ENCODE measurements around the gene PCDHB8. TPM values are rescaled to one million over a fixed set of nuclear protein-coding genes. Genes with fewer than 3 reads are reported as not detected.
"Not testable (repeated sequence)": the region's sequence is repeated elsewhere in the genome, so short reads cannot be mapped to it uniquely, and the experiment has no call there.

Gene PCDHB8
- total RNA-seq, 1 donor from 2014 or later: 1.7 TPM

- DNase-seq (ENCODE audit: low spot score): no peak
- H3K27me3 Mint-ChIP-seq (ENCODE audit: low read depth): no peaks in the 10 kb centered on the region
- no peaks in the 10 kb centered on the region for H3K4me1 Mint-ChIP-seq (ENCODE audit: low read depth)
- H3K36me3 Mint-ChIP-seq (ENCODE audit: low read depth): peaks cover 33% of the 10 kb centered on the region
- TF ChIP-seq CTCF (IDR thresholded peaks at IDR 0.05): peak; percentile 77
- peak within 1 kb of the TSS; percentile 79 for H3K27ac Mint-ChIP-seq (ENCODE audit: unreplicated experiment)
- peaks cover 48% of the 10 kb centered on the region for H3K9me3 Mint-ChIP-seq (ENCODE audit: low read depth)
- H3K4me3 Mint-ChIP-seq (ENCODE audit: unreplicated experiment): peak within 1 kb of the TSS; percentile 73
Measured at GRCh38 chr5:141182248-141182647, 4.7 kb downstream of the PCDHB8 start, which contains the start of gene PCDHB16. Gene PCDHB16 (plus strand): TSS chr5:141182387. CDS start chr5:141182560, 173 bp downstream.

GRCh38 chr5:141184117-141184855 is 6.7 kb downstream of the PCDHB8 start:
- H3K36me3 Mint-ChIP-seq (ENCODE audit: low read depth): peaks cover 40% of the 10 kb centered on the region
- not testable (repeated sequence) for H3K27me3 Mint-ChIP-seq (ENCODE audit: low read depth); H3K4me3 Mint-ChIP-seq (ENCODE audit: unreplicated experiment); H3K27ac Mint-ChIP-seq (ENCODE audit: unreplicated experiment); H3K4me1 Mint-ChIP-seq (ENCODE audit: low read depth); DNase-seq (ENCODE audit: low spot score)
- H3K9me3 Mint-ChIP-seq (ENCODE audit: low read depth): peaks cover 58% of the 10 kb centered on the region

GRCh38 chr5:141186897-141187512 is 9.4 kb downstream of the PCDHB8 start, which contains the start of gene PCDHB9:
Gene PCDHB9 (plus strand): TSS chr5:141187161. CDS start chr5:141187319, 158 bp downstream.
- no peak for DNase-seq (ENCODE audit: low spot score)

GRCh38 chr5:141188682-141189081 is 11.1 kb downstream of the PCDHB8 start:
- peaks cover 34% of the 10 kb centered on the region for H3K36me3 Mint-ChIP-seq (ENCODE audit: low read depth)
- not testable (repeated sequence) for H3K4me3 Mint-ChIP-seq (ENCODE audit: unreplicated experiment); DNase-seq (ENCODE audit: low spot score); H3K4me1 Mint-ChIP-seq (ENCODE audit: low read depth); H3K27me3 Mint-ChIP-seq (ENCODE audit: low read depth); H3K27ac Mint-ChIP-seq (ENCODE audit: unreplicated experiment)
- H3K9me3 Mint-ChIP-seq (ENCODE audit: low read depth): peaks cover 53% of the 10 kb centered on the region

More at GRCh38 chr5:141186897-141187512, 9.4 kb downstream of the PCDHB8 start, which contains the start of gene PCDHB9:
- Mint-ChIP-seq H3K27ac (ENCODE audit: unreplicated experiment) (no peak within 1 kb of the TSS), H3K4me3 (ENCODE audit: unreplicated experiment) (peak within 1 kb of the TSS; percentile 44), H3K4me1 (ENCODE audit: low read depth) (no peaks in the 10 kb centered on the region), H3K36me3 (ENCODE audit: low read depth) (peaks cover 43% of the 10 kb centered on the region), H3K27me3 (ENCODE audit: low read depth) (no peaks in the 10 kb centered on the region), H3K9me3 (ENCODE audit: low read depth) (peaks cover 53% of the 10 kb centered on the region)
- peak; percentile 60 for TF ChIP-seq CTCF (IDR thresholded peaks at IDR 0.05)

- DNase-seq (ENCODE audit: low spot score); H3K27me3 Mint-ChIP-seq (ENCODE audit: low read depth); H3K4me1 Mint-ChIP-seq (ENCODE audit: low read depth); H3K4me3 Mint-ChIP-seq (ENCODE audit: unreplicated experiment); H3K27ac Mint-ChIP-seq (ENCODE audit: unreplicated experiment): not testable (repeated sequence)
- Mint-ChIP-seq H3K9me3 (ENCODE audit: low read depth) (peaks cover 52% of the 10 kb centered on the region), H3K36me3 (ENCODE audit: low read depth) (peaks cover 34% of the 10 kb centered on the region)
Measured at GRCh38 chr5:141189131-141189530, 11.5 kb downstream of the PCDHB8 start.

GRCh38 chr5:141192110-141192725 is 14.6 kb downstream of the PCDHB8 start, which contains the start of gene PCDHB10:
Gene PCDHB10 (plus strand): TSS chr5:141192353. CDS start chr5:141192553, 200 bp downstream.
- peak; percentile 68 for TF ChIP-seq CTCF (IDR thresholded peaks at IDR 0.05)
- Mint-ChIP-seq H3K4me1 (ENCODE audit: low read depth) (peaks cover 3% of the 10 kb centered on the region), H3K27me3 (ENCODE audit: low read depth) (no peaks in the 10 kb centered on the region), H3K4me3 (ENCODE audit: unreplicated experiment) (peak within 1 kb of the TSS; percentile 55), H3K9me3 (ENCODE audit: low read depth) (peaks cover 47% of the 10 kb centered on the region), H3K27ac (ENCODE audit: unreplicated experiment) (no peak within 1 kb of the TSS), H3K36me3 (ENCODE audit: low read depth) (peaks cover 26% of the 10 kb centered on the region)
- no peak for DNase-seq (ENCODE audit: low spot score)

GRCh38 chr5:141194332-141194731 is 16.7 kb downstream of the PCDHB8 start:
- peaks cover 56% of the 10 kb centered on the region for H3K9me3 Mint-ChIP-seq (ENCODE audit: low read depth)
- H3K27ac Mint-ChIP-seq (ENCODE audit: unreplicated experiment); H3K4me3 Mint-ChIP-seq (ENCODE audit: unreplicated experiment); DNase-seq (ENCODE audit: low spot score); H3K27me3 Mint-ChIP-seq (ENCODE audit: low read depth); H3K4me1 Mint-ChIP-seq (ENCODE audit: low read depth): not testable (repeated sequence)
- peaks cover 22% of the 10 kb centered on the region for H3K36me3 Mint-ChIP-seq (ENCODE audit: low read depth)
